B cell (primary cell): ENCODE measurements around the gene UBA5. TPM values are rescaled to one million over a fixed set of nuclear protein-coding genes. Genes with fewer than 3 reads are reported as not detected.

Experiments
- ATAC-seq: fragments of 200-7000 bp; cut with Tn5 transposase; one replicate; pipeline ENCODE4 v1.10.0; 2021; ENCODE audit warnings: low read depth, mild to moderate bottlenecking, moderate number of reproducible peaks, moderate library complexity
- CTCF ChIA-PET: fragments of 350-600 bp; sonication (Branson Sonifier 250); formaldehyde crosslinking; loops from one replicate; lab custom pipeline; 2021; ENCODE audit warnings: antibody characterized with exemption, inconsistent platforms; lab: Charles Lee
- POLR2A ChIA-PET: fragments of 350-600 bp; sonication (Branson Sonifier 250); formaldehyde crosslinking; loops from one replicate; lab custom pipeline; 2021; ENCODE audit warnings: antibody characterized with exemption; lab: Charles Lee
- DNase-seq: peaks from one replicate; pipeline ENCODE4 v3.0.0; 2013
- H2AFZ ChIP-seq: 2 replicates; pipeline ENCODE4 v1.6.1; 2012; ENCODE audit warnings: mild to moderate bottlenecking, low read depth, low read length; ENCODE audit not compliant: insufficient read depth, poor library complexity, severe bottlenecking
- H3K27ac ChIP-seq, 2 donors: 1 replicate in 1 of 2; 2 replicates in 1 of 2; pipeline ENCODE4 v1.5.1; 2012 to 2013; ENCODE audit warnings: low read length in 2 of 2, mild to moderate bottlenecking in 2 of 2, moderate library complexity in 1 of 2
- H3K27me3 ChIP-seq, 4 experiments: fragments of 200-600 bp in 1 of 4; sonication (generic) in 1 of 4; replicated peaks in 1 of 4; 1 replicate in 2 of 4; 2 replicates in 2 of 4; pipeline versions ENCODE4 v1.6.1 to v1.7.0; 2013 to 2016; ENCODE audit warnings: low read length in 3 of 4, mild to moderate bottlenecking in 2 of 4, mixed read lengths in 1 of 4, moderate library complexity in 1 of 4; ENCODE audit not compliant: insufficient read depth in 4 of 4, control insufficient read depth in 3 of 4; ENCODE audit errors: control extremely low read depth in 1 of 4
- H3K36me3 ChIP-seq, 2 experiments: replicated peaks in 1 of 2; 1 replicate in 1 of 2; 2 replicates in 1 of 2; pipeline versions ENCODE4 v1.6.1 to v1.7.1; 2013; ENCODE audit warnings: low read length in 1 of 2; ENCODE audit not compliant: insufficient read depth in 2 of 2, control insufficient read depth in 1 of 2; ENCODE audit errors: control extremely low read depth in 1 of 2, extremely low read depth in 1 of 2
- H3K4me1 ChIP-seq, 2 donors: fragments of 200-600 bp in 1 of 2; sonication (generic) in 1 of 2; 1 replicate in 1 of 2; 2 replicates in 1 of 2; pipeline versions ENCODE4 v1.5.1 to v1.6.1; 2013 to 2017; ENCODE audit warnings: low read length in 2 of 2; ENCODE audit not compliant: control insufficient read depth in 2 of 2, insufficient read depth in 2 of 2
- H3K4me2 ChIP-seq: replicated peaks from 2 replicates; pipeline ENCODE3; 2012; ENCODE audit warnings: mild to moderate bottlenecking, low read depth, low read length; ENCODE audit not compliant: poor library complexity, severe bottlenecking
- H3K4me3 ChIP-seq, 5 experiments: fragments of 200-600 bp in 1 of 5; sonication (generic) in 1 of 5; 1 replicate in 3 of 5; 2 replicates in 2 of 5; pipeline versions ENCODE4 v1.5.1 to v1.7.0; 2011 to 2016; ENCODE audit warnings: low read length in 4 of 5, mild to moderate bottlenecking in 4 of 5, low read depth in 2 of 5, control low read depth in 1 of 5, moderate library complexity in 1 of 5; ENCODE audit not compliant: insufficient read depth in 1 of 5; ENCODE audit errors: control extremely low read depth in 1 of 5, extremely low read depth in 1 of 5
- H3K79me2 ChIP-seq: fragments of 200-600 bp; sonication (generic); one replicate; pipeline ENCODE4 v1.6.0; 2016; ENCODE audit warnings: low read length; ENCODE audit not compliant: control insufficient read depth, insufficient read depth
- H3K9ac ChIP-seq: fragments of 200-600 bp; sonication (generic); 2 replicates; pipeline ENCODE4 v1.6.1; 2017; ENCODE audit warnings: mild to moderate bottlenecking, low read length, moderate library complexity
- H3K9me3 ChIP-seq, 3 donors: one replicate each; pipeline versions ENCODE4 v1.6.1 to v1.7.1; 2013; ENCODE audit warnings: low read length in 2 of 3; ENCODE audit not compliant: control insufficient read depth in 2 of 3, insufficient read depth in 1 of 3; ENCODE audit errors: control extremely low read depth in 1 of 3
- H4K20me1 ChIP-seq: 2 replicates; pipeline ENCODE4 v1.6.0; 2012; ENCODE audit warnings: mild to moderate bottlenecking, low read length; ENCODE audit not compliant: insufficient read depth, control insufficient read depth, poor library complexity, severe bottlenecking
- H3K27ac Mint-ChIP-seq: one replicate; pipeline ENCODE4 v1.8.0; 2021; ENCODE audit warnings: mixed read lengths
- H3K27me3 Mint-ChIP-seq: one replicate; pipeline ENCODE4 v1.8.0; 2021; ENCODE audit warnings: mixed read lengths
- H3K4me1 Mint-ChIP-seq: one replicate; pipeline ENCODE4 v1.8.0; 2021; ENCODE audit warnings: mixed read lengths
- H3K4me3 Mint-ChIP-seq: one replicate; pipeline ENCODE4 v1.8.0; 2021; ENCODE audit warnings: mixed read lengths
- H3K9me3 Mint-ChIP-seq: one replicate; pipeline ENCODE4 v1.8.0; 2022; ENCODE audit warnings: mixed read lengths; ENCODE audit not compliant: insufficient read depth
- CTCF ChIP-seq: fragments of 200-600 bp; IDR thresholded peaks from one replicate; pipeline ENCODE4 v1.8.0; 2022; ENCODE audit warnings: antibody characterized with exemption, mild to moderate bottlenecking
- EZH2 ChIP-seq: IDR thresholded peaks from 2 replicates; pipeline ENCODE4 v1.6.1; 2012; ENCODE audit warnings: borderline replicate concordance, low read depth, mild to moderate bottlenecking, moderate library complexity, low read length; ENCODE audit not compliant: insufficient read depth, poor library complexity, severe bottlenecking
- WGBS: methylation state at CpG from one replicate; pipeline ENCODE4 v1.1.5; 2013; ENCODE audit warnings: missing lambda C conversion rate; ENCODE audit not compliant: insufficient coverage; 5-methylcytosine and 5-hydroxymethylcytosine counted together
- intact Hi-C: fragments of 100-400 bp; cut with micrococcal nuclease; formaldehyde crosslinking; loops from one replicate; pipeline ENCODE4 v1.10.0; 2022
- polyA plus RNA-seq: library from polyadenylated mRNA; depleted of rRNA; stranded (reverse); fragments of >200 nt; gene quantifications from 2 replicates; pipeline ENCODE4 v1.2.3, GENCODE V29; 2012
- total RNA-seq, 2 donors: library from RNA; stranded (reverse); fragments of 120-200 nt in 1 of 2; gene quantifications; 1 replicate in 1 of 2; 2 replicates in 1 of 2; pipeline versions ENCODE4 v1.2.3 to v1.2.4, GENCODE V29; 2013 to 2022

UBA5 gene
- total and polyA plus RNA-seq, 2 donors (not counting 1 experiment from before 2014, with no cell fraction given): 17.4 to 41.0 TPM

DNA sequence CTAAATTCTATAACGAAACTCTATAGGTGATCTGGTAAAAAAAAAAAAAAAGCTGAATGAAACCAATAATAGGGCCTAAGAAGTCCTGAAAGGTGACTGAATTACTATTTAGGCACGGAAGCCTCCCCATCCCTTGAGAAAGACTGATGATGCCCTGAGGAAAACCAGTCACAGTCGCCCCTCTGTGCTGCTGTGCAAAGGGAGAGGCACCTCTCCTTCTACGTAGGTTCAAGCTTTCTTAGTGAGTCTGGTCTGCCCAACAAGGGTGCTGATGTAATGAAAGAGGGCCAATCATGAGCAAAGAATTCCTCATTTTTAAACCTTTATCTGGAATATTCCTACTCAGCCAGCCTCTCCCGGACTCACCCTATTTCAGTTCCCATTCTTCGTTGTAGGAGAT lies 50.2 kb downstream of the UBA5 start:
- Mint-ChIP-seq H3K9me3 (no peaks in the 10 kb centered on the region), H3K4me1 (no peaks in the 10 kb centered on the region), H3K27me3 (no peaks in the 10 kb centered on the region), H3K4me3 (no peak overlapping the region), H3K27ac (no peak overlapping the region)
- H3K4me3 ChIP-seq: no peak overlapping the region
- 100% methylated on average over 3 of the region's 6 CpGs for WGBS
- no peak overlapping the region for H2AFZ ChIP-seq
- ChIA-PET POLR2A (no interaction called here), CTCF (no interaction called here)
- ATAC-seq: no peak
- intact Hi-C loops: no loop called here
- H3K79me2 ChIP-seq: no peaks in the 10 kb centered on the region
- H3K27ac ChIP-seq: no peak overlapping the region
- no peak overlapping the region for H3K4me2 ChIP-seq
- TF ChIP-seq EZH2 (no peak), CTCF (no peak)
- no peaks in the 10 kb centered on the region for H4K20me1 ChIP-seq
- H3K4me1 ChIP-seq: no peaks in the 10 kb centered on the region
- no peak overlapping the region for H3K9ac ChIP-seq
- no peak for DNase-seq
- H3K36me3 ChIP-seq: peaks cover 22 to 24% of the 10 kb centered on the region in 2 experiments
- H3K9me3 ChIP-seq: no peaks in the 10 kb centered on the region
- no peaks in the 10 kb centered on the region for H3K27me3 ChIP-seq

DNA sequence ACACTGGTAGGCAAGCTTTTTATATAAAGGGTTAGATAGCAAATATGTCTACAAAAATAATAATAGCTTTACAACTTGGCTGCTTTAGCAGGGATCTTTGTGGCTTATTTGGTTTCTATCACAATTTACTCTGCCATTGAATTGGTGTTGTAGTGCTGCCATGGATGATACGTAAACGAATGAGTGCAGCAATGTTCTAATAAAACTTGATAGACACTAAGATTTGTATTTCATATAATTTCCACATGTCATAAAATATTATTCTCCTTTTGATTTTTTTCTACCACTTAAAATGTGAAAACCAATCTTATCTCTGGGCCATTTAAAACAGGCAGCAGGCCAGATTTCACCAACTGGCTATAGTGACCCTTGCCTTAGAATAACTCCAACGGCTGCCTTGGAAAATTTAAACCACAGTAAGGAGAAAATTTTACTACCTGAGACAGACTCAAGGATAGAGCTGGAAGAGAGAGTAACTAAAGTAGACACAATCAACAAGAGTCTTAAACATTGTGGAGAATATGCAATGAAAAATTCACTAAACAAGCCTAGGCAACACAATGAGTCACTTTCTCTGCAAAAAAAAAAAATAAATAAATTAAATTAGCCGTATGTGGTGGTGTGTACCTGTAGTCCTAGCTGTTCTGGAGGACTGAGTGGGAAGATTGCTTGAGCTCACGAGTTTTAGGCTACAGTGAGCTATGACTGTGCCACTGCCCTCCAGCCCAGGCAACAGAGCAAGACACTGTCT lies 54.0 kb downstream of the UBA5 start:
- intact Hi-C loops: no loop called here
- Histone ChIP-seq H4K20me1 (no peaks in the 10 kb centered on the region), H3K36me3 (peaks cover 19 to 24% of the 10 kb centered on the region in 2 experiments), H3K4me3 (no peak overlapping the region), H3K4me1 (no peaks in the 10 kb centered on the region), H3K9me3 (no peaks in the 10 kb centered on the region), H3K9ac (no peak overlapping the region), H3K27ac (no peak overlapping the region), H3K79me2 (no peaks in the 10 kb centered on the region), H3K4me2 (no peak overlapping the region), H3K27me3 (no peaks in the 10 kb centered on the region), H2AFZ (no peak overlapping the region)
- H3K4me3 Mint-ChIP-seq: no peak overlapping the region
- no CpG with 5 or more reads among the region's 5 CpGs for WGBS
- CTCF ChIA-PET: interaction anchor here (0.7 to 0.9 kb wide), 3 partner anchors 12 to 670 kb away, joined by 3 to 5 read pairs (median 4); no protein-coding TSS in a partner anchor
- TF ChIP-seq EZH2 (no peak), CTCF (no peak)
- DNase-seq (no peak), ATAC-seq (no peak)
- POLR2A ChIA-PET: no interaction called here
- H3K4me1 Mint-ChIP-seq: peaks cover 5% of the 10 kb centered on the region
- H3K9me3 Mint-ChIP-seq: no peaks in the 10 kb centered on the region
- H3K27me3 Mint-ChIP-seq: no peaks in the 10 kb centered on the region
- no peak overlapping the region for H3K27ac Mint-ChIP-seq
